Measurements from ENCODE around the gene CHI3L1. TPM values are rescaled to one million over a fixed set of nuclear protein-coding genes. Genes with fewer than 3 reads are reported as not detected.
A peak's percentile ranks its signal among the peaks of the same experiment; 100 is the strongest.

Gene CHI3L1
- total RNA-seq, 1 experiment from 2014 or later = not detected

DNA sequence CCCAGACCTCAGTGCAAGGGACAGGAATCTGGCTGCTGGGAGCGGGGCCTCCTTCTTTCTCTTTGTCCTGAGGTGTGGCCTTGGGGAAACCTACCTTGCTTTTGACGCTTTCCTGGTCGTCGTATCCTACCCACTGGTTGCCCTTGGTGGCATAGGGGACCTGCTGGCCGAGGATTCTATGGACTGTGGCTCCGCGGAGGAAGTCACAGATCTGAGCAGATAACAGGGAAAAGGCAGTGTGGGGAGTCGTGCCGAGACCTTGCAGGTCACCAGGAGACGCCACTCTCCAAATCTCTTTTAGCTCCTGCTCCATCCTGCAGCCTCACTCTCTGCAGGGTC is 6.9 kb downstream of the CHI3L1 start:
- no peaks in the 10 kb centered on the region for H3K4me1 ChIP-seq (ENCODE audit: insufficient read depth, low read length, poor library complexity, severe bottlenecking)
- H3K36me3 ChIP-seq (ENCODE audit: insufficient read depth, low read length, poor library complexity, severe bottlenecking) = no peaks in the 10 kb centered on the region
- ChIA-PET POLR2A (ENCODE audit: low non-redundant PET) (no interaction called here), CTCF (interaction anchor here (0.6 kb wide), 1 partner anchor 112 kb away, joined by 3 read pairs; no protein-coding TSS in a partner anchor)
- intact Hi-C loops (cut with micrococcal nuclease; ENCODE audit: unreplicated experiment) = no loop called here
- no TSS peak for BruUV-seq (replicated peaks)
- H3K4me3 ChIP-seq (ENCODE audit: low read depth, low read length, poor library complexity, severe bottlenecking) = no peak overlapping the region
- H3K27me3 ChIP-seq (replicated peaks; ENCODE audit: insufficient read depth, low read depth, low read length, poor library complexity) = no peaks in the 10 kb centered on the region
- no peak for TF ChIP-seq EZH2 (IDR thresholded peaks at IDR 0.05; ENCODE audit: borderline replicate concordance, low read depth, low read length, poor library complexity, severe bottlenecking)
- TF ChIP-seq, protein P1, sequence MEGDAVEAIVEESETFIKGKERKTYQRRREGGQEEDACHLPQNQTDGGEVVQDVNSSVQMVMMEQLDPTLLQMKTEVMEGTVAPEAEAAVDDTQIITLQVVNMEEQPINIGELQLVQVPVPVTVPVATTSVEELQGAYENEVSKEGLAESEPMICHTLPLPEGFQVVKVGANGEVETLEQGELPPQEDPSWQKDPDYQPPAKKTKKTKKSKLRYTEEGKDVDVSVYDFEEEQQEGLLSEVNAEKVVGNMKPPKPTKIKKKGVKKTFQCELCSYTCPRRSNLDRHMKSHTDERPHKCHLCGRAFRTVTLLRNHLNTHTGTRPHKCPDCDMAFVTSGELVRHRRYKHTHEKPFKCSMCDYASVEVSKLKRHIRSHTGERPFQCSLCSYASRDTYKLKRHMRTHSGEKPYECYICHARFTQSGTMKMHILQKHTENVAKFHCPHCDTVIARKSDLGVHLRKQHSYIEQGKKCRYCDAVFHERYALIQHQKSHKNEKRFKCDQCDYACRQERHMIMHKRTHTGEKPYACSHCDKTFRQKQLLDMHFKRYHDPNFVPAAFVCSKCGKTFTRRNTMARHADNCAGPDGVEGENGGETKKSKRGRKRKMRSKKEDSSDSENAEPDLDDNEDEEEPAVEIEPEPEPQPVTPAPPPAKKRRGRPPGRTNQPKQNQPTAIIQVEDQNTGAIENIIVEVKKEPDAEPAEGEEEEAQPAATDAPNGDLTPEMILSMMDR (conservative IDR thresholded peaks at IDR 0.05; ENCODE audit: low read depth, low read length) = no peak
- H3K27ac ChIP-seq (ENCODE audit: low read depth, low read length, poor library complexity, severe bottlenecking) = no peak overlapping the region
- no peak for DNase-seq (ENCODE audit: low spot score)
- H3K9me3 ChIP-seq (ENCODE audit: low read depth, low read length, poor library complexity, severe bottlenecking) = no peaks in the 10 kb centered on the region

DNA sequence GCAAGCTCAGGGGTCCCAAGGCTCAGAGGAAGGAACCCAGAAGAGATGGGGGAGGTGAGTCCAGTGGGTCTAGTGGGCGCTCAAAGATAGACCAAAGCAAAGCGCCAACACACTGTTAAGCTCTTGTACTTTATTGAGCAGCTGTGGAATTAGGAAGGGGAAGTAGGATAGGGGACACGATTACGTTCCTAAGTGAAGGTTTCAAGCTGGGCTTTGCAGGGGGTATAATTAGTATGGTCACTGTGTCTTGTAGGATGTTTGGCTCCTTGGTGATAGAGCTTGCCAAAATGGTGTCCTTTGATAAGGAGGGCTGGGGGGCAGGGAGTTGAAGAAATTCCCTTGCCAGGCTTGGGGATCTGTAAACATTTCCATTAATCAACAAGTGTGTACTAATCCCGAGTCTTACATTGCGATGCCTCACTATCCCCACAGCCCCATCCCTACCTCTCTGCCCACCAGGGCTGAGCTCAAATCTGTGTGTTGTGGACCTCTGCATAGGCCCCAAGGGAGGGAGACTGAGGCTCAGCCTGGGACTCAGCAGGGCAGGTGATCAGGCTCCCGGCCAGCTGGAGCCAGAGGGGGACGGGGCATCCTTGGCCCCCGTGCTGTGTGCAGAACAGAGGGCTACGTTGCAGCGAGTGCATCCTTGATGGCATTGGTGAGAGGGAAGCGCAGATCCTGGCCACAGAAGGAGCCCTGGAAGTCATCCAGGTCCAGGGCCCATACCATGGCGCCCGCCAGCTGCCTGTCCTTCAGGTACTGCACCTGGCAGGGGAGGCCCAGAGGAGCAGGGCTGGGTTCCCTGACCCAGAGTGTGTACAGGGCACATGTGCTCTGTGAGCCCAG is 7.5 kb downstream of the CHI3L1 start:
- H3K9me3 ChIP-seq (ENCODE audit: low read depth, low read length, poor library complexity, severe bottlenecking) = no peaks in the 10 kb centered on the region
- H3K36me3 ChIP-seq (ENCODE audit: insufficient read depth, low read length, poor library complexity, severe bottlenecking) = no peaks in the 10 kb centered on the region
- H3K27me3 ChIP-seq (replicated peaks; ENCODE audit: insufficient read depth, low read depth, low read length, poor library complexity) = no peaks in the 10 kb centered on the region
- ChIA-PET CTCF (no interaction called here), POLR2A (ENCODE audit: low non-redundant PET) (no interaction called here)
- peak; percentile 58 for DNase-seq (ENCODE audit: low spot score)
- intact Hi-C loops (cut with micrococcal nuclease; ENCODE audit: unreplicated experiment) = no loop called here
- no peaks in the 10 kb centered on the region for H3K4me1 ChIP-seq (ENCODE audit: insufficient read depth, low read length, poor library complexity, severe bottlenecking)
- BruUV-seq (replicated peaks) = no TSS peak
- no peak overlapping the region for H3K27ac ChIP-seq (ENCODE audit: low read depth, low read length, poor library complexity, severe bottlenecking)
- no peak for TF ChIP-seq EZH2 (IDR thresholded peaks at IDR 0.05; ENCODE audit: borderline replicate concordance, low read depth, low read length, poor library complexity, severe bottlenecking)
- TF ChIP-seq, protein P1 (conservative IDR thresholded peaks at IDR 0.05; ENCODE audit: low read depth, low read length) = no peak
- no peak overlapping the region for H3K4me3 ChIP-seq (ENCODE audit: low read depth, low read length, poor library complexity, severe bottlenecking)

DNA sequence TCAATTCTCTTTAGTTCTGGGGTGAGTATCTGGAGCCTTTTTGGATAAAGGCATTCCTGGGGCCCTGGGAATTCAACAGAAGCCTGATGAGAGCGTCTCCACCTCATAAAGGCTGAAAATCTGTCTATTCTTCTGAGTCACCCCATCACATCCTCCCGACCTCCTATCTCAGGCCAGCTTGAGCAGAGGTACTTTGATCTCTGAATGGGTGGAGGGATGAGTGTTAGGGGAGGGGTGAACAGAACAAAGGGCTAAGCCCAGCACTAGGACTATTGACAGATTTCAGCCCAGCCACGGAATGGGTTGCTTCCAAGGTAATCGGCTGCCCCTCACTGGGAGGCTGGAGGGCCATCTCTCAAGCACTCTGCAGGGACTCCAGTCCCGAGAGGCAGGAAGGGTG is 8.4 kb downstream of the CHI3L1 start:
- POLR2A ChIA-PET (ENCODE audit: low non-redundant PET) = no interaction called here
- BruUV-seq (replicated peaks) = no TSS peak
- no peak overlapping the region for H3K4me3 ChIP-seq (ENCODE audit: low read depth, low read length, poor library complexity, severe bottlenecking)
- H3K4me1 ChIP-seq (ENCODE audit: insufficient read depth, low read length, poor library complexity, severe bottlenecking) = peaks cover 5% of the 10 kb centered on the region
- TF ChIP-seq EZH2 (IDR thresholded peaks at IDR 0.05; ENCODE audit: borderline replicate concordance, low read depth, low read length, poor library complexity, severe bottlenecking) = no peak
- TF ChIP-seq, protein P1 (conservative IDR thresholded peaks at IDR 0.05; ENCODE audit: low read depth, low read length) = no peak
- DNase-seq (ENCODE audit: low spot score) = no peak
- CTCF ChIA-PET = no interaction called here
- no peak overlapping the region for H3K27ac ChIP-seq (ENCODE audit: low read depth, low read length, poor library complexity, severe bottlenecking)
- no peaks in the 10 kb centered on the region for H3K27me3 ChIP-seq (replicated peaks; ENCODE audit: insufficient read depth, low read depth, low read length, poor library complexity)
- no peaks in the 10 kb centered on the region for H3K9me3 ChIP-seq (ENCODE audit: low read depth, low read length, poor library complexity, severe bottlenecking)
- intact Hi-C loops (cut with micrococcal nuclease; ENCODE audit: unreplicated experiment) = no loop called here
- H3K36me3 ChIP-seq (ENCODE audit: insufficient read depth, low read length, poor library complexity, severe bottlenecking) = no peaks in the 10 kb centered on the region
